ENCODE measurements around the gene EIF1AY. TPM values are rescaled to one million over a fixed set of nuclear protein-coding genes. Genes with fewer than 3 reads are reported as not detected.

Gene EIF1AY
- total and polyA plus RNA-seq, 4 donors, result 16.1 to 50.8 TPM; not detected in 2

GRCh38 chrY:20581687-20582086 is 6.1 kb downstream of the EIF1AY start:
- Histone ChIP-seq H3K9me3 (ENCODE audit: control insufficient read depth in 4 of 4, low read length in 3 of 4) (no peaks in the 10 kb centered on the region), H3K4me1 (ENCODE audit: control insufficient read depth in 4 of 4, insufficient read depth in 4 of 4, low read length in 3 of 4) (no peaks in the 10 kb centered on the region), H3K36me3 (ENCODE audit: control insufficient read depth in 4 of 4, insufficient read depth in 3 of 4, low read depth in 1 of 4, low read length in 3 of 4) (peaks cover 0 to 2% (median 0%) of the 10 kb centered on the region in 4 donors), H3K9ac (ENCODE audit: low read depth in 1 of 2, low read length in 2 of 2) (no peak overlapping the region), H3K27ac (ENCODE audit: low read depth in 1 of 2, low read length in 2 of 2) (no peak overlapping the region), H3K4me3 (ENCODE audit: low read depth in 1 of 3, low read length in 3 of 3) (no peak overlapping the region), H3K27me3 (ENCODE audit: control insufficient read depth in 4 of 4, insufficient read depth in 4 of 4, low read length in 3 of 4) (no peaks in the 10 kb centered on the region)
- no peak for TF ChIP-seq SP1 (IDR thresholded peaks at IDR 0.05)
- no peak for TF ChIP-seq YY1 (IDR thresholded peaks at IDR 0.05)
- TF ChIP-seq MAX (IDR thresholded peaks at IDR 0.05), result no peak
- no peak for TF ChIP-seq REST (IDR thresholded peaks at IDR 0.05)
- TF ChIP-seq FOXA1 (IDR thresholded peaks at IDR 0.05), result no peak
- TF ChIP-seq HNF4G (IDR thresholded peaks at IDR 0.05), result no peak
- no peak for TF ChIP-seq JUND (IDR thresholded peaks at IDR 0.05)
- no peak for DNase-seq (ENCODE audit: low spot score)
- WGBS, result 85% methylated on average over 3 of the region's 3 CpGs

- TF ChIP-seq NR2F2 (IDR thresholded peaks at IDR 0.05) (no peak), RXRA (IDR thresholded peaks at IDR 0.05) (no peak), REST (IDR thresholded peaks at IDR 0.05) (no peak), SP1 (IDR thresholded peaks at IDR 0.05) (no peak), YY1 (IDR thresholded peaks at IDR 0.05) (no peak), FOXA1 (IDR thresholded peaks at IDR 0.05) (no peak), ZBTB33 (IDR thresholded peaks at IDR 0.05) (no peak), FOXA2 (IDR thresholded peaks at IDR 0.05) (no peak), JUND (IDR thresholded peaks at IDR 0.05) (no peak)
- Histone ChIP-seq H3K36me3 (ENCODE audit: control insufficient read depth in 4 of 4, insufficient read depth in 3 of 4, low read depth in 1 of 4, low read length in 3 of 4) (no peaks in the 10 kb centered on the region), H3K4me3 (ENCODE audit: low read depth in 1 of 3, low read length in 3 of 3) (no peak overlapping the region), H3K9me3 (ENCODE audit: control insufficient read depth in 4 of 4, low read length in 3 of 4) (no peaks in the 10 kb centered on the region), H3K4me1 (ENCODE audit: control insufficient read depth in 4 of 4, insufficient read depth in 4 of 4, low read length in 3 of 4) (no peaks in the 10 kb centered on the region), H3K27me3 (ENCODE audit: control insufficient read depth in 4 of 4, insufficient read depth in 4 of 4, low read length in 3 of 4) (no peaks in the 10 kb centered on the region), H3K9ac (ENCODE audit: low read depth in 1 of 2, low read length in 2 of 2) (no peak overlapping the region), H3K27ac (ENCODE audit: low read depth in 1 of 2, low read length in 2 of 2) (no peak overlapping the region)
- WGBS, result 92% methylated on average over 4 of the region's 4 CpGs
- no peak for DNase-seq (ENCODE audit: low spot score)
Measured at GRCh38 chrY:20586161-20586560, 10.6 kb downstream of the EIF1AY start.

Small RNAs within 50 kb of the gene (small RNA-seq; reads per million reads assigned to genes)
- not detected for gene KDM5DP1

Other genes starting within 250 kb of the EIF1AY start
- gene RPS4Y2, start 180.3 kb downstream of the EIF1AY start, total RNA-seq, result not detected
- not detected for gene RPS4Y2, start 180.3 kb downstream of the EIF1AY start, polyA plus RNA-seq